T-cell (primary cell): ENCODE measurements around the gene ABRACL. TPM values are rescaled to one million over a fixed set of nuclear protein-coding genes. Genes with fewer than 3 reads are reported as not detected.
A peak's percentile ranks its signal among the peaks of the same experiment; 100 is the strongest.

Source experiments
- ATAC-seq, 4 experiments: fragments of 200-7000 bp in 3 of 4; fragments of 150-1000 bp in 1 of 4; cut with Tn5 transposase; replicated peaks in 1 of 4; 1 replicate in 3 of 4; 2 replicates in 1 of 4; pipeline ENCODE4 v1.10.0; 2021; ENCODE audit warnings: moderate library complexity in 3 of 4, mild to moderate bottlenecking in 2 of 4, moderate number of reproducible peaks in 1 of 4
- CTCF ChIA-PET, 2 donors: fragments of 300-600 bp; sonication (Branson Sonifier 250); formaldehyde crosslinking; loops; one replicate each; lab custom pipeline; 2022; ENCODE audit warnings: antibody characterized with exemption in 2 of 2; lab: Charles Lee
- POLR2A ChIA-PET, 2 donors: fragments of 300-600 bp; sonication (Branson Sonifier 250); formaldehyde crosslinking; loops; one replicate each; lab custom pipeline; 2022; ENCODE audit warnings: antibody characterized with exemption in 2 of 2; lab: Charles Lee
- DNase-seq, 35 experiments: peaks; one replicate each; pipeline versions ENCODE4 v3.0.0 to v3.0.0-alpha.2; 2013 to 2023
- H3K27ac ChIP-seq: one replicate; pipeline ENCODE4 v1.5.1; 2013; ENCODE audit warnings: low read length
- H3K27me3 ChIP-seq, 2 experiments: replicated peaks in 1 of 2; 1 replicate in 1 of 2; 2 replicates in 1 of 2; pipeline versions ENCODE4 v1.6.1 to v1.7.0; 2013; ENCODE audit warnings: low read length in 1 of 2, mixed read lengths in 1 of 2; ENCODE audit not compliant: control insufficient read depth in 2 of 2, insufficient read depth in 2 of 2; ENCODE audit errors: extremely low read depth in 1 of 2
- H3K36me3 ChIP-seq, 2 donors: 1 replicate in 1 of 2; 2 replicates in 1 of 2; pipeline versions ENCODE4 v1.6.1 to v1.7.0; 2013; ENCODE audit warnings: low read length in 1 of 2; ENCODE audit not compliant: control insufficient read depth in 2 of 2, insufficient read depth in 1 of 2; ENCODE audit errors: extremely low read depth in 1 of 2
- H3K4me1 ChIP-seq, 2 experiments: 1 replicate in 1 of 2; 2 replicates in 1 of 2; pipeline versions ENCODE4 v1.6.1 to v1.7.0; 2013; ENCODE audit warnings: low read length in 2 of 2, mixed read lengths in 1 of 2; ENCODE audit not compliant: insufficient read depth in 2 of 2, control insufficient read depth in 1 of 2; ENCODE audit errors: extremely low read depth in 1 of 2
- H3K4me3 ChIP-seq, 2 donors: 1 replicate in 1 of 2; 2 replicates in 1 of 2; pipeline versions ENCODE4 v1.5.1 to v1.7.0; 2013; ENCODE audit warnings: mild to moderate bottlenecking in 2 of 2, low read length in 1 of 2, moderate library complexity in 1 of 2; ENCODE audit not compliant: control insufficient read depth in 1 of 2; ENCODE audit errors: extremely low read depth in 1 of 2
- H3K9me3 ChIP-seq: 2 replicates; pipeline ENCODE4 v1.7.0; 2013
- H3K27ac Mint-ChIP-seq, 2 donors: one replicate each; pipeline ENCODE4 v1.8.0; 2020 to 2021; ENCODE audit warnings: mild to moderate bottlenecking in 2 of 2, mixed read lengths in 2 of 2
- H3K27me3 Mint-ChIP-seq, 2 donors: one replicate each; pipeline ENCODE4 v1.8.0; 2021 to 2022; ENCODE audit warnings: mixed read lengths in 2 of 2
- H3K36me3 Mint-ChIP-seq: one replicate; pipeline ENCODE4 v1.8.0; 2021; ENCODE audit warnings: mixed read lengths
- H3K4me1 Mint-ChIP-seq, 3 donors: one replicate each; pipeline ENCODE4 v1.8.0; 2020 to 2022; ENCODE audit warnings: mixed read lengths in 3 of 3, mild to moderate bottlenecking in 1 of 3
- H3K4me3 Mint-ChIP-seq, 3 donors: one replicate each; pipeline ENCODE4 v1.8.0; 2020 to 2022; ENCODE audit warnings: mild to moderate bottlenecking in 3 of 3, mixed read lengths in 3 of 3, moderate library complexity in 3 of 3
- H3K9me3 Mint-ChIP-seq, 3 donors: one replicate each; pipeline ENCODE4 v1.8.0; 2020 to 2022; ENCODE audit warnings: mixed read lengths in 3 of 3
- WGBS: methylation state at CpG from one replicate; pipeline ENCODE4 v1.1.5; 2013; ENCODE audit warnings: missing lambda C conversion rate; ENCODE audit not compliant: insufficient coverage; 5-methylcytosine and 5-hydroxymethylcytosine counted together
- total RNA-seq, 35 experiments: library from RNA in 6 of 35; stranded (reverse) in 6 of 35; fragments of 120-200 nt in 1 of 35; gene quantifications; one replicate each; pipeline versions ENCODE4 v1.2.1 to v1.2.4 and lab custom pipeline; 2013 to 2026

ABRACL gene
- total RNA-seq, 5 donors from 2014 or later (not counting 1 experiment from before 2014, with no cell fraction given): 44.2 to 76.3 (median 71.5) TPM

DNA sequence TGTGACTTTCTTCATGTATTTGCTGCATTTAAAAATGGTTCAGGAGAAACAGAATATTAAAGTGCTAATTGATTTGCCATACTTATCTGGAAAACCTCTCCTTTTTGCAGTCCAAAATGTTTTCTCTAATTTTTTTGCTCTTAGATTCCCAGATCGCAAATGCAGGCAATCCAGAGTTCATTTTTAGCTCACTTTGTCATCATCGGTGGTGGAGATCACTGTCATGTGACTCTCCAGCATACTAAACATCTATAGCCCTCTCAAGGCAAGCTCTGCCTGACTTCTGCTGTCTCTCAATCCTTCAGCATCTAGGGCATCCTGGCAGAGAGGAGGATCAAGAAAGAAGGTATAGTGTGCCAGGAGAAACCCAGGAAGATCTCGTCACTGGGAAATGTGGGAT, 24.8 kb downstream of the ABRACL start:
- no peaks in the 10 kb centered on the region for H3K27me3 Mint-ChIP-seq
- Histone ChIP-seq H3K4me1 (no peaks in the 10 kb centered on the region), H3K36me3 (no peaks in the 10 kb centered on the region), H3K27ac (no peak overlapping the region), H3K9me3 (no peaks in the 10 kb centered on the region), H3K4me3 (no peak overlapping the region), H3K27me3 (no peaks in the 10 kb centered on the region)
- ChIA-PET POLR2A (no interaction called here), CTCF (interaction anchor here (0.6 to 1.4 kb wide), 2 partner anchors 23 to 59 kb away, joined by 3 to 4 read pairs; no protein-coding TSS in a partner anchor)
- no peaks in the 10 kb centered on the region for H3K9me3 Mint-ChIP-seq
- no peaks in the 10 kb centered on the region for H3K4me1 Mint-ChIP-seq
- WGBS: 87% methylated on average over 3 of the region's 3 CpGs
- H3K36me3 Mint-ChIP-seq: no peaks in the 10 kb centered on the region
- no peak for DNase-seq
- ATAC-seq: no peak
- H3K27ac Mint-ChIP-seq: no peak overlapping the region
- H3K4me3 Mint-ChIP-seq: no peak overlapping the region

DNA sequence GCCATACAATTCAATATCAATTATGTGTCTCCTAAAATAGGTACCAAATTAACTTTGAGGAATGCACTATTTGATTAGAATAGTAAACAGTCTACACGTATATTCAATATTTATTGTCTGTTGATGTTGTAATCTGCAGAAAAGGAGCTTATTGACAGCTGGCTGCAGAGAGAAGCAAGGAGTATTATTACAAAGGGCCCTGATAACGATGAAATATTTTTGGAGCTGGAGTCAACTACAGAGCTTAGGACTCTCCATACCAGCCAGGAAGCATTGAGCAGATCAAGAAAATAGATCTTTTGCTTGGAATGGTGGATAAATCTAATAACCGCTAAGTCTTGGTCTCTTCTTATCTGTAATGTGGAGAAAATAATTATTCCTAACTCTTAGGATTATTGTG, 25.5 kb downstream of the ABRACL start:
- Histone ChIP-seq H3K4me1 (no peaks in the 10 kb centered on the region), H3K9me3 (no peaks in the 10 kb centered on the region), H3K36me3 (no peaks in the 10 kb centered on the region), H3K4me3 (no peak overlapping the region), H3K27ac (no peak overlapping the region), H3K27me3 (no peaks in the 10 kb centered on the region)
- ATAC-seq (no peak), DNase-seq (no peak)
- ChIA-PET POLR2A (no interaction called here), CTCF (no interaction called here)
- WGBS: no CpG with 5 or more reads among the region's 3 CpGs
- Mint-ChIP-seq H3K4me3 (no peak overlapping the region), H3K4me1 (no peaks in the 10 kb centered on the region), H3K27ac (no peak overlapping the region), H3K36me3 (no peaks in the 10 kb centered on the region), H3K27me3 (peaks cover 0 to under 1% of the 10 kb centered on the region in 2 donors), H3K9me3 (no peaks in the 10 kb centered on the region)

DNA sequence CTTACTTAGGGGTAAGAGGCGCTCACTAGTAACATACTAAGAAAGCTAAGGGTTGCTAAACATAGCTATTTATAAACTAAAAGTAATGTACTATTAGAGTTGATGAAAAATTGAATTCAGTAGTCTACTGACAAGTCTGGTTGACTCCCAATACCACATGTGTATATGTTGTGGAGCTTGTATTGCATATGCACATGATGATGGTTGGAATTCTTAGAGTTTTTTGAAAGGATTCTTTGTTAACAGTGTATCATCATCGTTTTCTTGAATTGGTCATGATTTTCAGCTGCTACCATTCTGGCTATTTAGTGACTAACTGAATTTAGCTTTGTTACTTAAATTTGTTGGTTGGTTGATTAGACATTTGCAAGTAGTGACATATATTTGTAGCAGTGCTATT, 27.2 kb downstream of the ABRACL start:
- ATAC-seq (no peak), DNase-seq (no peak)
- ChIA-PET POLR2A (no interaction called here), CTCF (interaction anchor here in 1 of 2 donors (0.5 kb wide), 2 partner anchors 200 to 636 kb away, joined by 3 read pairs; no protein-coding TSS in a partner anchor)
- Mint-ChIP-seq H3K9me3 (no peaks in the 10 kb centered on the region), H3K4me3 (no peak overlapping the region), H3K4me1 (no peaks in the 10 kb centered on the region), H3K27ac (no peak overlapping the region), H3K27me3 (peaks cover 4 to 5% of the 10 kb centered on the region in 2 donors), H3K36me3 (no peaks in the 10 kb centered on the region)
- 100% methylated on average over 1 of the region's 2 CpGs for WGBS
- Histone ChIP-seq H3K36me3 (no peaks in the 10 kb centered on the region), H3K9me3 (no peaks in the 10 kb centered on the region), H3K27ac (no peak overlapping the region), H3K4me1 (no peaks in the 10 kb centered on the region), H3K4me3 (no peak overlapping the region), H3K27me3 (peaks cover 0 to 2% of the 10 kb centered on the region in 2 experiments)

DNA sequence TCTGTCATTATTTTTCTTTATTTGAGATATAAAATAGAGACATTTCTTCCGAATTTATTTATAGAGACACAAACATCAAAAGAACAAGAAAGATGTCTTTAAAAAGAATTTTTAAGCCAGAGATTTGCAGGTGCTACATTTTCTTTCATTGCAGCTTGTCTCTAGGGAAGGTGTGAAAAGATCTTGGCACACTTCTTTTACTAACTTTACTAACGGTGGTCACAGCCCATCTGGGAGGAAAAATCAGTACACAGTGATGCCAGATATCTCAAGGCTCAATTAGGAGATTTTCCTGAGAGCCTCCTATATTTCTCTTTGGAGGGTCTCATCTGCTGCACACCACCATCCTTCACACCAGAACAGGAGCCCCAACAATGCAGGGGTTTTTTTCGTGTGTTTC, 29.5 kb downstream of the ABRACL start:
- no CpG with 5 or more reads among the region's 3 CpGs for WGBS

DNA sequence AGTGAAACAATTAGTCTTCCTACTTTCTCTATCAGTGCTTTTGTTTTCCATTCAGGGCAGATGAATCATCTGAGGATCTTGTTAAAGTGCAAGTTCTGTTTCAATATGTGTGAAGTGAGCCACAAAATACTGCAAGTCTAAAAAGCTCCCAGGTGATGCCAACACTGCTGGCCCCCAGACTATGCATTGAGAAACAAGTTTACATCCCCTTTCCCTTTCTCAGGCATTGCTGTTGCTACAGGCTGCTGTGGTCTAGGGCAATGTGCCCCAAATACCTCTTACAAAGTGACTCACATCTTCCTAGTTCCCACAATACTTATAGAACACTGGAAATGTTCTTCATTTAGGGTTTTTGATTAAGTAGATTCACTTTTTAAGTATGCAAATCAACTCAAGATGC, 31.8 kb downstream of the ABRACL start:
- no peaks in the 10 kb centered on the region for H3K4me1 Mint-ChIP-seq
- Histone ChIP-seq H3K36me3 (no peaks in the 10 kb centered on the region), H3K4me3 (no peak overlapping the region), H3K4me1 (no peaks in the 10 kb centered on the region), H3K9me3 (no peaks in the 10 kb centered on the region), H3K27ac (no peak overlapping the region), H3K27me3 (peaks cover 0 to 2% of the 10 kb centered on the region in 2 experiments)
- DNase-seq (no peak), ATAC-seq (no peak)
- H3K27me3 Mint-ChIP-seq: peaks cover 4 to 5% of the 10 kb centered on the region in 2 donors
- no peak overlapping the region for H3K4me3 Mint-ChIP-seq
- no peaks in the 10 kb centered on the region for H3K36me3 Mint-ChIP-seq
- no peak overlapping the region for H3K27ac Mint-ChIP-seq
- ChIA-PET POLR2A (no interaction called here), CTCF (no interaction called here)
- H3K9me3 Mint-ChIP-seq: no peaks in the 10 kb centered on the region

More for the DNA sequence above, 29.5 kb downstream of the ABRACL start:
- peaks cover 0 to 2% of the 10 kb centered on the region in 2 experiments for H3K27me3 ChIP-seq
- H3K9me3 ChIP-seq: no peaks in the 10 kb centered on the region
- no peaks in the 10 kb centered on the region for H3K36me3 ChIP-seq
- ChIA-PET POLR2A (no interaction called here), CTCF (interaction anchor here in 1 of 2 donors (0.5 to 1.0 kb wide), 2 partner anchors 12 to 1055 kb away, joined by 3 to 4 read pairs; no protein-coding TSS in a partner anchor)
- Mint-ChIP-seq H3K27me3 (peaks cover 4 to 5% of the 10 kb centered on the region in 2 donors), H3K4me1 (no peaks in the 10 kb centered on the region), H3K9me3 (no peaks in the 10 kb centered on the region), H3K27ac (no peak overlapping the region), H3K36me3 (no peaks in the 10 kb centered on the region), H3K4me3 (no peak overlapping the region)
- ATAC-seq (no peak), DNase-seq (no peak)
- H3K4me1 ChIP-seq: no peaks in the 10 kb centered on the region
- no peak overlapping the region for H3K4me3 ChIP-seq
- no peak overlapping the region for H3K27ac ChIP-seq

DNA sequence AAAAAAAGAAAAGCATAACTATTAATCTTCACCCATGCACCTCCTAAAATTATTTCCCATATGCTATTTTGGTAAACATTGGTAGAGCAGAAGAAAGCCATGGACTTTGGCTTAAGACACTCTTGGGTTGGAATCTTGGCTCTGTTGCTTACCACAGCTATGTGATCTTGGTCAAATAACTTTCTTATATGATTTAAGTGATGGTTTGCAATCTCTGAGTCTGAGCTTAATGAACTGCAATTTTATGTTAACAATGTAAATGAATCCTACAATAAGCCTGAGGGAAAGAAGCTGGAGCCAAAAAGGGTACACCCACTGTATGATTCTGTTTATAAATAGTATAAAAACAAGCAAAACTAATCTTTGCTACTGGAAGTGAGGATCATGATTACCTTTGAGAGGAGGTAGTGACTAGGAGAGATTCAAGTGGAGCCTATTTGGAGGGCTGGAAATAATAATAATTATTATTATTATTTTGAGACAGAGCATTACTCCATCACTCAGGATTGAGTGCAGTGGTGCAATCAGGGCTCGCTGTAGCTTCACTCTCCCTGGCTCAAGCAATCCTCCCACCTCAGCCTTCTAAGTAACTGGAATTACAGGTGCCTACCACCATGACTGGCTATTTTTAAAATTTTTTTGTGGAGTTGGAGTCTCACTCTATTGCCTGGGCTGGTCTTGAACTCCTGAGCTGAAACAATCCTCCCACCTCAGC, 34.5 kb downstream of the ABRACL start:
- H3K36me3 Mint-ChIP-seq: no peaks in the 10 kb centered on the region
- H3K36me3 ChIP-seq: no peaks in the 10 kb centered on the region
- H3K9me3 Mint-ChIP-seq: no peaks in the 10 kb centered on the region
- H3K4me3 ChIP-seq: no peak overlapping the region
- H3K27ac ChIP-seq: no peak overlapping the region
- no peaks in the 10 kb centered on the region for H3K4me1 ChIP-seq
- peaks cover 0 to 6% (median 0%) of the 10 kb centered on the region in 3 donors for H3K4me1 Mint-ChIP-seq
- H3K27me3 ChIP-seq: peaks cover 0 to 2% of the 10 kb centered on the region in 2 experiments
- CTCF ChIA-PET: no interaction called here
- H3K4me3 Mint-ChIP-seq: no peak overlapping the region
- peak overlapping the region in 1 of 2 donors; percentile 29 for H3K27ac Mint-ChIP-seq
- ATAC-seq: no peak
- peaks cover 4 to 5% of the 10 kb centered on the region in 2 donors for H3K27me3 Mint-ChIP-seq
- DNase-seq: no peak
- no peaks in the 10 kb centered on the region for H3K9me3 ChIP-seq
- POLR2A ChIA-PET: no interaction called here
- no CpG with 5 or more reads among the region's 1 CpG for WGBS
